COLO668 (cell line): ENCODE data around the gene SMIM14.
"Not testable (repeated sequence)": the region's sequence is repeated elsewhere in the genome, so short reads cannot be mapped to it uniquely, and the experiment has no call there.

Experiments
- DNase-seq: peaks from one replicate; lab custom pipeline; 2025; ENCODE audit not compliant: unreplicated experiment; lab: John Stamatoyannopoulos, UW

Gene SMIM14

GRCh38 chr4:39648213-39648612, 9.5 kb upstream of the SMIM14 start:
- no peak for DNase-seq

DNA sequence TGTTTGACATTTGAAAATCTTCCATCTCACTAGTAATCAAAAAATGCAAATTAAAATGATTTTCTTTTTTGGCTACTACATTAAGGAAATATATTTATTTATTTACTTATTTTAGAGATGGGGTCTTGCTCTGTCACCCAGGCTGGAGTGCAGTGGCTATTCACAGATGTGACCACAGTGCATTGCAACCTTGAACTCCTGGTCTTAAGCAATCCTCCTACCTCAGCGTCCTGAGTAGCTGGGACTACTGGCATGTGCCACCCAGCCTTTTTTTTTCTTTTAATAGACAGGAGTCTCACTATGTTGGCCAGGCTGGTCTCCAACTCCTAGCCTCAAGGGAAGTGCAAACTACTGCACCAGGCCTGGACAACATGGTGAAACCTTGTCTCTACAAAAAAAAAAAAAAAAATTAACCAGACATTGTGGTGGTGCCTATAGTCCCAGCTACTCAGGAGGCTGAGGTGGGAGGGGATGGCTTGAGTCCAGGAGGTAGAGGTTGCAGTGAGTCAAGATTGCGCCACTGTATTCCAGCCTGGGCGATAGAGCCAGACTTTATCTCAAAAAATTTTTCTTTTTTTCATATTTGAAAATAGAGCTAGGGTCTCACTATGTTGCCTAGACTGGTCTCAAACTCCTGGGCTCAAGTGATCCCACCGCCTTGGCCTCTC, 4.4 kb upstream of the SMIM14 start:
- DNase-seq, result no peak

GRCh38 chr4:39641451-39641850, 2.8 kb upstream of the SMIM14 start:
- no peak for DNase-seq

DNA sequence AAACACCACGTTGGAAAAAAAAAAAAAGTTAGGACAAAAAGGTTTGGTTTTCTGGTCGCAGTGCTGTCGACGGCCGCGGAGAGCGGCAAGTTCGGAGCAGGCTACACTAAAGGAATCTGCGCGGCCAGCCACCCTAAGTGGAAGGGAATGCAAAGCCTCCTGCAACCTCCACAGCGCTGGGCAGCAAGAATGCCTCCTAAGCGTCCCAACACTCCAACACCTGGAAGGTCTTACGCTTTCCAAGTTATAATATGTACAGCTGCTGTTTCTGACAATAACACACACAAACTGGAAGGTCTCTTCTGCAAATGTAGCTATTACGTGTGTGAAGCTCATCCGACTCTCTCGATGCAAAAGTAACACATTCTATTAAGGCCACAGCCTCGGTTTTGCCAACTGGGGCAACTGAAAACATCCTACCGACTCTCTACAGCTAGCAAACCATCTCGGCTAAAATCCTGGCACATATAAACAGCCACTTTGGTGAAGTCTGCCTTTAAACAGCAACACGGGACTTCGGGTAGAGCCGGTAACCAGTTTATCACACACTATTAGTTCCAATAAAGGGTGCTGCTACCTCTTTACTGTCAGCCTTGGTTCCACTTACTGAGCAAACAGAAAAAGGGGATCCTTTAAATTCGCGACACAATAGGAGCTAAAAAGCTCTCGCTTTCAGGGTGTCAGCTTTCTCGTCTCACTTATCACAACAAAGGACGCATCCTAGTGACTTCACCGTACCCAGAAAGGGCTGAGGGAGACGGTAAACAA, 895 bp downstream of the SMIM14 start:
- peak; percentile 41 for DNase-seq

GRCh38 chr4:39637221-39637585, 1.5 kb downstream of the SMIM14 start:
- no peak for DNase-seq

DNA sequence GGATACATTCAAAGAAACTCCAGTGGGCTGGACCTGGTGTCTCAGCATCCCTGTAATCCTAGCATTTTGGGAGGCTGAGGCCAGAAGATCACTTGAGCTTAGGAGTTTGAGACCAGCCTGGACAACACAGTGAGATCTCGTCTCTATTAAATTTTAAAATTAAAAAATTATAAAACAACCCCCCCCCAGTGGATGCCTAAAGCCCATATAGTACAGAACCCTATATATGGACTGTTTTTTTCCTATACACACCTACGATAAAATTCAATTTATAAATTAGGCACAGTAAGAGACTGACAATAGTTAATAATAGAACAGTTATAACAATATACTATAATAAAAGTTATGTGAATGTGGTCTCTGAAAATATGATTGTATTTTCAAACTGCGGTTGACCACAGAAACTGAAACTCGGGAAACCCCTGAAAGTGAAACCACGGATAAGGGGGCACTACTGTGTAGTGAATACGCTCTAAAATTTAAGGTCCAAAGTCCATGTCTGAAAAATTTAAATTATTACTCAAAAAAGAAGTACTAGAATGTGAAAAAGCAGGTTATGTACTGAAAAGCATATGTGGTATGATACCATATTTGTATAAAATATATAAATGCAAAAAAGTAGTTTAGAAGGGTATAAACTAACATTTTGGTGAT, 2.0 kb downstream of the SMIM14 start:
- no peak for DNase-seq

GRCh38 chr4:39635023-39635422, 3.6 kb downstream of the SMIM14 start:
- no peak for DNase-seq

DNA sequence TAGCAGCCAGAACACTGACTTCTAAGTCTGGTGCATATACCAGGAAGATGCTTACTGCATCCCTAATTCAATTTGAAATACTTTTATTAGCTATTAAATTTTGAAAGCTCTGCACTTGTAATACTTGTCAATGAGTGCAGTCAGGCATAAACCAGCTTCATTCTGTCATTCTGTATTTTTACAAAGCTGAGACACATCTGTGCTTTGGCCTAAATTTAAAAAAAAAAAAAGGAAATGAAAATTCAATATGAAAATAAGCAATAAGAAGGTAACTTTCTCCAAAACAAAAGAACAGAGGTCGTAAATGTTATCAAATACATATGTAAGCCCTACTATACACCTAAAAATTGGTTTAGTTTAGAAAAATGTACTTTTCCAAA, 7.0 kb downstream of the SMIM14 start:
- DNase-seq, result no peak

- no peak for DNase-seq
Observed at GRCh38 chr4:39627413-39627812, 11.3 kb downstream of the SMIM14 start.

DNA sequence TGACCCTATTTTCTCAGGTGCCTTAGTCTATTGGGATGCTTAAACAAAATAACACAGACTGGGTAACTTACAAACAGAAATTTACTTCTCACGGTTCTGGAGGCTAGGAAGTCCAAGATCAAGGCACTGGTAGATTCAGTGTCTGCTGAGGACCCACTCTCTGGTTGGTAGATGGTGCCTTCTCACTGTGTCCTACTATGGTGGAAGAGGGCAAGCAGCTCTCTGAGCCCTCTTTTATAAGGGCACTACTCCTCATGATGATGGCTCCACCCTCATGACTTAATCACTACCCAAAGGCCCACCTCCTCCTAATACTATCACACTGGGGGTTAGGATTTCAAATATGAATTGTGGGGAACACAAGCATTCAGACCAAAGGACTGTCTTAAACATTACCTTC, 11.8 kb downstream of the SMIM14 start:
- no peak for DNase-seq

DNA sequence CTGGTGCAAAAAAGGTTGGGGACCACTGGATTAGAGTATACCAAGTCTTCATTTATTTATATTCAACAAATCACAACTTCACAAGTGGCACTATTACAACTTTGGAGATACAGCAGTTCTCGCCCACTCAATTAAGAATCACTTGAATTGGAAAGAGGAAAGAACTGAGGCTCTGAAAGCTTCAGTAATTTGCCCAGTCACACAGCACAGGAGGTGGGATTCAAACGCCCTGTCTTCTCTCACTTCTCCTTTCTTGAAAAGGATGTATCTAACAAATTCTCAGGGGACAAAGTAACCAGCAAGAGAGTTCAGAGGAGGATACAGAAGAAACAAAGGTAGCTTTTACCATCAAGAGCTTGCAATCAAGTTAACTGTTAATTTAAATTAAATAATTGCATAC, 12.4 kb downstream of the SMIM14 start:
- DNase-seq, result no peak

GRCh38 chr4:39621582-39621981, 17.1 kb downstream of the SMIM14 start:
- peak; percentile 12 for DNase-seq

DNA sequence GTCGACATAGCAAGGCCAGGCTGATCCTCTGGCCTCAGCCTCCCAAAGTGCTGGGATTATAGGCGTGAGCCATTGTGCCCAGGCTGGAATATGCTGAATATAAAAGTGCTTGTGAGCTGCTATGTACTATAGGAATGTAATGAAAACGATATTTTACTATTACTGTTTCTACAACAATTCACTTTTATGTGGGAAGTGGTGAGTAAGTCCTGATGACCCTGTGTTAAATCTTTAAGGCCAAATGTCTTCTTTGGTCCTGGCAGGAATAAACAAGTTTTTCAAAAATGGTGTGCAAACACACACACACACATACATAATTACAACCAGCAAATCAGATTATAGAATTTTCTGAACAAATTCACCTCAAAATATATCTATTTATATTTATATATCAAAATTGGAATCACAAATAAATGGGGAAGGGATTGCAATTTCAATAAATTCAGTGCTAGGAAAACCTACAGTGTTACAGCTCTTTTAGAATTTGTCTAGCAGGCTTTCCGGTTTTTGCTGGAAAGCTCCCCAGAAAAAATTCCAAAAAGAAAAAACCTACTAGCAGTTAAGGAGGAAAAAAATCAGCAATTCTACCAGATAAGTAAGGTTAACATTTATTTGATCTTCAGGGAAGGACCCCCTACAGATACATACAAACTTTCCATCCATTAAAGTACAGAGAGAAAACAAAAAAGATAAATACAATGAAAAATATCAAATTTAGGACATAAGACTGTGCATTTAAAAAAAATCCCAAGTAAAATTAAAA, 17.9 kb downstream of the SMIM14 start:
- no peak for DNase-seq

- no peak for DNase-seq
Observed at GRCh38 chr4:39617534-39617933, 21.1 kb downstream of the SMIM14 start.

DNA sequence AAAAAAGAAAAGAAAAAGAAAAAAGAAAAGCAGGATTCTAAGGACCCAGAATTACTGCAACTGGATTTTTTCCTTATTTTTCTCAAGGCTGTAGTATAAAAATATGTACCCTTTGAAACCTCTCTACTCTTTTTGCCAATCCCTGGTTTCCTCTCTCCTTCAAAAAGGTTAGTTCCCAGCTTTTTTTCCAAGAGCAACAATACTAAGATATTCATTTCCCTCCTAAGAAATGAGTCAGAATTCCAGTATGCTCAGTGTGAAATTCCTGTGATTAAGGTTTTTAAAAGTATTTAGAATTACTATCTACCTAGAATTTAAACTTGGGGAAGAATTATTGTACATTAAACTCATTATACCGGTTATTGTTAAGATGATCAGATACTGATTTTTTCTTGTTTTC, 22.0 kb downstream of the SMIM14 start:
- DNase-seq, result no peak

- not testable (repeated sequence) for DNase-seq
Observed at GRCh38 chr4:39616112-39616511, 22.6 kb downstream of the SMIM14 start.

- DNase-seq, result no peak
Observed at GRCh38 chr4:39614487-39615162, 24.0 kb downstream of the SMIM14 start.

DNA sequence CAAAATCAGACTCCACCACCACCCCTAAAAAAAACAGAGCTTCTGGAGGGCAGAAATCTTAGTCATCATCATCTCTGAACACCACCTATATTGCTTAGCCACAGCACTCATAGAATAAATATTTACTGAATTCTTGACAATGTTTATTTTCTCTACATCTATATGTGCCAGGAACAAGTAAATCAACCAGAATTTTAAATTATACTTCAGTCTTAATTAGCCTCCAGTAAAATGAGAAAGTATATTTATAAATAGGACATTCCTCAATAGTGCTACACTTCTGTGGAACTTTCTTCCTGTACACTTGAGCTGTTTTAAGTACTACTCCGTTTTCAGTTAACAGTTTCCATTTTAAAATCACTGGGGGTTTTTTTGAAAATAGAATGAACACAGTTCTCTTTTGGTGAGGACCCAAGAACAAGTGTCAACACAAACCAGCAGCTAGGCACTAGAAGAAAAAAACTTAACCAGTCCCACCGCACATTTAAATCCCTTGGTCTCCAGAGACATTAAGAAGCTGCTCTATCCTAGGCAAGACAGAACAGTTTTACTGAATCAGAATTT, 25.5 kb downstream of the SMIM14 start:
- DNase-seq, result no peak

- DNase-seq, result no peak
Observed at GRCh38 chr4:39609454-39609931, 29.2 kb downstream of the SMIM14 start.

DNA sequence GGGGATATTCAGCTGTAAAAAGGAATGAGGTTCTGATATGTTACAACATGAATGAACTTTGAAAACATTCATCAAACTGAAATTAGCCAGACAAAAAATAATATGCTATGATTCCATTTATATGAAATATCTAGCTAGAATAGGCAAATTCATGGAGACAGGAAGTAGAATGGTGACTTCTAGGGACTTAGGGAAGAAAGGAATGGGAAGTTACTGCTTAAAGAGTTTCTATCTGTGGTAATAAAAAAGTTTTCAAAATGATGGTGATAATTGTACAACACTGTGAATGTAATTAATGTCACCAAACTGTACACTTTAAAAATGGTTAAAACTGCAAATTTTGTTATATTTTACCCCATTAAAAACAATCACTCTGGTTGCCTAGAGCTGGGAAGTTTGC, 30.2 kb downstream of the SMIM14 start:
- DNase-seq, result no peak

GRCh38 chr4:39606747-39607146, 31.9 kb downstream of the SMIM14 start:
- no peak for DNase-seq
